GM19239 (cell line): ENCODE measurements around the gene ANKAR.
"Not testable (repeated sequence)": the region's sequence is repeated elsewhere in the genome, so short reads cannot be mapped to it uniquely, and the experiment has no call there.

Experiments used
- DNase-seq: peaks from one replicate; pipeline ENCODE4 v3.0.0; 2011; ENCODE audit warnings: low spot score; ENCODE audit not compliant: insufficient read length
- FAIRE-seq: peaks from 2 replicates; lab custom pipeline; 2011; peaks lifted over from hg19 to GRCh38; lab: Jason Lieb, UNC

Gene ANKAR

DNA sequence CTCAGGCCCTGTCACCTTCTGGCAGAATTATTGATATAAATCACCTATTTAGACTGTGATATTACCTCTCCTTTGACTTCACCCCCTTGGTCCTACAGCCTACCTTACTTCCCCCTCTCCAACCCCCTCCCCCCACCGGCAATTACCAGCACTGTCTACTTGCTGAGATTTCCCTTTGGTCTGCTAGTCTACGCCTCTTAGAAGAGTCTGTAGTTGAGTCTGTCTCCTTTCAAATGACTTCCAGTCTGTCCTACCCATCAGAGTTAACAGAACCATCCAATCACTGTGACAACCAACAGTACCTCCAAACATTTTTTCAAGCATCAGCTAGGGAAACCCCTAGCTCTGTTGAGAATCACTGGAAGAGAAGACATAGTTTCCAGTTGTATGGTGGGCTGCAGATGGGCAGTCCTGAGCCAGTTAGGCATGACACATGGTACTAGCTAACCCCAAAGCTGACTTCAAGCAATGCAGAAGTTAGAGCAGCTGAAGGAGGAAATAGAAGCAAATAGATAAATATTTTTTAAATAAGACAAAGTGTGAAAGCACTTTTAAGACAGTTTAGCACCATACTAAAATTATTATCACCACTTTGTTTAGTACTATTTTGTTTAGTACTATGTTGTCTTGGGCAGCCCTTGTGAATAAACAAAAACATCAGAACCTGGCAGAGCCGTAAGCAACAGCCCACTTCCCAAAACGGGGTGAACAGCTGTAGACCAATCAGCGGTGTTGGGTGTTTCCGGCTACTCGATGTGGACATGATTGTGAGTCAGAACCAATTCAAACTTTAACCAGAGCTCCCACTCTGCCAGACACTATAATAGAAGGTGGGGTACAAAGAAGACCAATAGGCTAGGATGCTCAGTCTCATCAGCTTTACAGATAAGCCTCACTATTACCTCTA is 15.9 kb upstream of the ANKAR start:
- FAIRE-seq, result no peak
- DNase-seq, result no peak

DNA sequence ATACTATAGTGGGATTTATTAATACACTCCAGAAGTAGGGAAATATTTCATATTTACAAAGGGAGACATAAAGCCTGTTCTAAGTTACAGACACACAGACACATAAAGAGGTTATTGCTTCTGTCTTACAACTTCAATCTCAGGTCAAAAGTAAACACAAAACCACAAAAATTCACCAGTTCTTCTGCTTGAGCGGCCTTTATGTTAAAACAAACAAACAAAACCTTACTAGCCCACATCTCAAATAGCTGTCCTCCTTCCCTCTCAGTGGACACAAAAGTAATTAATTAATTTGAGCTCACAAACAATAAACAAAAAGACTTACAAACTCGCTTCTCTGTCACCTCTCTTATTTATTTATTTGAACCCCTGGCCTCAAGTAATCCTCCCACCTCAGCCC is 14.7 kb upstream of the ANKAR start:
- FAIRE-seq, result no peak
- no peak for DNase-seq

DNA sequence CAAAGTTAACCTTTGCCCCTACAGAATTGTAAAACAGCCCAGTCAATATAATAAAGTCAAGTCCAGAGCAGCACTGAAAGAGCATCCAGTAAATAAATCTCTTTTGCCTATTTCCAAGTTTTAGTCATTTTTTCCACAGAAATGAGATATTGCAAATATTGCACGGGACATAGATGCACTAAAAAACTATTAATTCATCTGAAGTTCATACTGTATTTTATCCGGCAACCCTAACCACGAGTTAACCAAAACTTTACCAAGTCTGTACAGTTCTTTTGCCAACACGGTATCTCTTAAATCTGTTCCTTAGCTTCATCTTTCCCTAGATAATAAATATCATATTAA is 13.7 kb upstream of the ANKAR start:
- no peak for FAIRE-seq

DNA sequence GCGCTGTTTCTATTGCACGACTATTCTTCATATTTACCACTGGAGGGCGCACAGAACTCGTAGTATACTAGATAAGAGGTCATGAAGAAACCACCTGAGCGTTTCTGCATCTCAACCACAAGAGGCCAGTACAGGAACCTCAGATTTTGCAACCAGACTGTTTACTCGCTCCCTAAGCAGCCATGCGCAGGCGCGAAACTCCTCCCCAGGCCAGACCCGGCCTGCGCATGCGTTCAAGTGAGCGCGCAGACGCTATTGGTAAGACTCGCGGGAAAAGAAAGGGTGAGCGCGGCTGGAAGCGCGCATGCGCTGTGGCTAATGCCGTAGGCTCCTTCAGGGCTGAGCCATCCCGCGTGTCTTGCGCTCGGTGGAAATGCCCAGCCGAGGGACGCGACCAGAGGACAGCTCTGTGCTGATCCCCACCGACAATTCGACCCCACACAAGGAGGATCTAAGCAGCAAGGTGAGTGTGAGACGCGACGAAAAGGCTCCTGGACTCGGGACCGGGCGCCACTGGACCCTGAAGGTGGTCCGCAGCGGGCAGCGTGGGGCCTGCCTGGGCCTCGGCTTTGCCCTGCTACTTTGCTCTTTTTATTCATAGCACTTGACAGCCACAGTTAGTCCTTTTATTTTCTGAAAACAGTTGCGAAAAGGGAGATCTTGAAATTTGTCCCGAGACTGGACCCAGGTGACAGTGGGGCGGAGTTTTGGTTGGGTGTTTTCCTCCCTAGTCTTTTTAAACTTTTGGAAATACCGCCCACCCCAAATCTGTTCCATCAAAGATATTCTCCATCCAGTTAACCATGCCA is 13.1 kb upstream of the ANKAR start, which contains the start of gene ASNSD1:
Gene ASNSD1 (plus strand): TSS at position 312 of the 809 bp plus-strand sequence. CDS start 4,674 bp downstream, outside the sequence.
- DNase-seq (peak; percentile 72), FAIRE-seq (peak; percentile 100)

More for the DNA sequence above, 13.7 kb upstream of the ANKAR start:
- DNase-seq, result no peak

DNA sequence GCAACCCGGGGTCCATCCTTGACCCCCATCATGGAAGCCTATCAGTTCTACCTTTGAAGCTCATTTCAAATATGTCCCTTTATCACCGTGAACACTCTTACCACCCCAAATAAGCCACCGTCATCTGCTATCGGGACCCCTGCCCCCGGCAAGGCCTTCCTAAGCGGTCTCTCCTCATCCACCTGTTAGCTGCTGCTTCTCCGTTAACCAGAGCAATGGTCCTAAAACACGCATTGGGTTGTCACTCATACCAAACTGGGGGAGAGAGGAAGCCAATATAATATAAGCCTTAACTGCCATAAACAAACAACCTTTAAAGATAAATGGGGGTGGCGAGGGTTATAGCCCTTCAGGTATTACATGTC is 12.5 kb upstream of the ANKAR start:
- no peak for FAIRE-seq
- no peak for DNase-seq

DNA sequence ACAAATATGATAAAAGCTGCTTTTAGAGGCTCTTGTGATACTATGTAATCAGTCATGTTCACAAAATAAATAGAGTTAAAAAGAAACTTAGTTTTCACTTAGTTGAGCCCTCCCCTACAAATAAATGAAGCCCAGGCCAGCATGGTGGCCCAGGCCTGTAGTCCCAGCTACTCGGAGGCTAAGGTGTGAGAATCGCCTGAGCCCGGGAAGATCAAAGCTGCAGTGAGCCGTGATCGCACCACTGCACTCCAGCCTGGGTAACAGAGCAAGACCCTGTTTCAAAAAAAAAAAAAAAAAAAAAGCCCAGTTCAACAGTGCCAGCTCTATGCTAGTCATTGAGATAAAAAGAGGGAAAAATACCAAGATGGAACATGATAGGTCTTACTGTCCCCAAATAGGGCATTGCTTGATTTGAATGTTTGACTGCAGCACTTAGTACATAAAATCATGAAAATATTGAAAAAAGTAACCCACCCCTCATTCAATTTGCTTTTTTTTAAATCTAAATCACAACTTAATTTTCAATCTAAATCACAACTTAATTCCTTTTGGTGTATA is 11.7 kb upstream of the ANKAR start:
- no peak for FAIRE-seq
- DNase-seq, result no peak

DNA sequence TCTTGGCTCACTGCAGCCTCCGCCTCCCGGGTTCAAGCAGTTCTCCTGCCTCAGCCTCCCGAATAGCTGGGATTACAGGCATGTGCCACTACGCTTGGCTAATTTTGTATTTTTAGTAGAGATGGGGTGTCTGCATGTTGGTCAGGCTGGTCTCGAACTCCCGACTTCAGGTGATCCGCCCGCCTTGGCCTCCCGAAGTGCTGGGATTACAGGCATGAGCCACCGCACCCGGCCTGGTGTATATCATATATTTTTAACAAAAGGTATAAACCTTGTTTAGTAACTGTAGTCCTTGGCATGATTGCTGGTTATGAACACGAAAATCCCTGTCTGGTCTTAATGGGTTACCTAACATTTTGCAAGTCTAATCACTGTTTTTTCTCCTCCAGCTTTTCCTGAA is 11.2 kb upstream of the ANKAR start:
- FAIRE-seq, DNase-seq: not testable (repeated sequence)

DNA sequence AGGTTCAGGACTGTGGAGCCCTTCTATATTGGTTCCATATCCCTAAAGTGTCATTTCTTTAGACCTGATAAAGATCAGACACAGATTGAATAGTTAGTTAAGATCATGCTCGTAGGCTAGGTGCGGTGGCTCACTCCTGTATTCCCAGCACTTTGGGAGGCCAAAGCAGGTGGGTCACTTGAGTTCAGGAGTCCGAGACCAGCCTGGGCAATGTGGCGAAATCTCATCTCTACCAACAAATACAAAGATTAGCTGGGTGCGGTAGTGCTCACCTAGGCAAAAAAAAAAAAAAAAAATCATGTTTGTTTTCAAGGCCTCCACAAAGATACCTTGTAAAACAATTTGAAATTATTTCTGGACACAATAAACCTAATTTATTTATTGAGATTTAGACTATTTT is 4.6 kb upstream of the ANKAR start:
- FAIRE-seq, result no peak
- no peak for DNase-seq

DNA sequence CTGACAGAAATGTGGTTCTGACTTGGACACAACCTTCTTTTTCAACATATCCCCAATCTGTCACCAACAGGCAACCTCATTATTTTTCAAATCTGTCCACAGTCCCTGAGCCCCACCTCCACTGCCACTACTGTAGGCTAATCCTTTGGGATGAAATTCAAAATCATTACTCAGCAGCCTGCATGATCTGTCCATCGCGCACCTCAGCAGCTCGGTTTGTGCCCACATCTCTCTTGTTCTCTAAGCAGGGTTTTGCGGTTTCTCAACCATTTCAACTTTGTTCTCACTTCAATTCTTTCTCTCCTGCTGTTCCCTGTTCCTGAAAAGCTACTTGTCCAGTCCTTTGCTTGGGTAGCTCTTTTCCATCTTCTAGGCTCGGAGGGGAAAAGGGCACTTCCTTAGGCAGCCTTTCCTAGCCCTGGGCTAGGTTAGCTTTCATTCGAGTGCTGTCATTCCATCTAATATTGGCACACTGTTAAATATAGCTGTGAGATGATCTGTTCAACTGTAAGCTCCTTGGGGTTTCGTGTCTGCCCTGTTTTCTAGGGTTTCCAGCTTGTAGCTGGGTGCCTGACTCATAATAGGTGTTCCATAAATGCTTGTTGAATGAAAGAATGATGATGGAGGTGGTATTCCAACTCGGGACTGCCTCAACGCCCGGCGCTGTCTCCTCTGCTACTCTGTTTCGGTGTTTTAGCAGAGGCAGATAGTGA is 653 bp upstream of the ANKAR start:
- FAIRE-seq (peak; percentile 42), DNase-seq (no peak)

DNA sequence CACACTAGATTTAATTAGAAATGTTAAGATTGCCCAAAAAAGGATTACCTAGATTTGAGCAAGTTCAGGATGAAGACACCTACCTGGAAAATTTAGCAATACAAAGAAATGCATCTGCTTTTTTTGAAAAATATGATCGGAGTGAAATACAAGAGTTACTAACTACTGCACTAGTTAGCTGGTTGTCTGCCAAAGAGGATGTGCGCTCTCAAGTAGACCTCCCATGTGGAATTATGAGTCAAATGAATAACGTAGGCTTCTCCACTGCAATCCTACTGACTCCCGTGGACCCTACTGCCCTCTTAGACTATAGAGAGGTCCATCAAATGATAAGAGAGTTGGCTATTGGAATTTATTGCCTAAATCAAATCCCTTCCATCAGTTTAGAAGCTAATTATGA is 2.0 kb downstream of the ANKAR start:
- DNase-seq, result no peak
- no peak for FAIRE-seq

DNA sequence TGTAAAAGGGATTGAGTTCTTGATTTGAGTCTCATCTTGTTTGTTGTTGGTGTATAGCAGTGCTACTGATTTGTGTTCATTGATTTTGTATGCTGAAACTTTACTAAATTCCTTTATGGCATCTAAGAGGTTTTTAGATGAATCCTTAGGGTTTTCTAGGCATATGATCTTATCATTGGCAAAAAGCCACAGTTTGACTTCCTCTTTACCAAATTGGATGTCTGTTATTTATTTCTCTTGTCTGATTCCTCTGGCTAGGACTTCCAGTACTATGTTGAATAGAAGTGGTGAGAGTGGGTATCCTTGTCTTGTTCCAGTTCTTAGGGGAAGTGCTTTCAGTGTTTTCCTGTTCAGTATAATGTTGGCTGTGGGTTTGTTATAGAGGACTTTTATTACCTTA is 4.8 kb downstream of the ANKAR start:
- FAIRE-seq, result no peak
- no peak for DNase-seq

DNA sequence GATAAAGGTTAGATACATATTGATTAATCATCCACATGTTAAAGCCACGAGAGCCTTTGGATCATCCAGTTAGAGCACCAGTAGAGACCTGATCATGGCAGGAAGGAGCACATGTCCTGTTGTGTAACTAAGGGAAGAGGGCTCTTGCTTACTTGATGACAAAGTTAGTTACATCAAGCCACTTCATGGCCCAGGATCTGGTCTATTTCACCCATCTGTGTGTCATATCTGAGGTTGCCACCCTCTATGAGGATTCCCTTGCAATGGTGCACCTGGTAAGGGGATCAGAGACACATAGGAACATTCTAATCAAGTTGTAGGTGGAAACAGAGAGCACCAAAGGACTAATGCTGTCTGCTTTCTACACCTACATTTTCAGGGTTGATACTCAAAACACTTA is 6.7 kb downstream of the ANKAR start:
- no peak for DNase-seq

DNA sequence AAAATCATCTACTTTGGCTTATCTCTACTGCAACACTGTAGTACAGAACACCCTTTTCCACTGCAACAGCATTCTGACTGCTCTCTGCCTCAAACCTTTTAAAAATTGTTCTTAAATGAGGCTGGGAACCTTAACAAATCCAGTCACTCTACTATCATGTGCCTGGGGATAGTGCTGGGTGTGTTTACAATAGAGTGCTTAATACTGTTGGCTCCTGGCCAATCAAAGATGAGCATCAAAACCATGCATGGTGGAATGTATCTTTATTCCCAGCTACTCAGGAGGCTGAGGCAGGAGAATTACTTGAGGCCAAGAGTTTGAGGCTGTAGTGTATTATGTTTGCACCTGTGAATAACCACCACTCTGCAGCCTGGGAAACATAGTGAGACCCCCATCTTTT is 7.4 kb downstream of the ANKAR start:
- FAIRE-seq (no peak), DNase-seq (no peak)

More for the DNA sequence above, 6.7 kb downstream of the ANKAR start:
- no peak for FAIRE-seq

DNA sequence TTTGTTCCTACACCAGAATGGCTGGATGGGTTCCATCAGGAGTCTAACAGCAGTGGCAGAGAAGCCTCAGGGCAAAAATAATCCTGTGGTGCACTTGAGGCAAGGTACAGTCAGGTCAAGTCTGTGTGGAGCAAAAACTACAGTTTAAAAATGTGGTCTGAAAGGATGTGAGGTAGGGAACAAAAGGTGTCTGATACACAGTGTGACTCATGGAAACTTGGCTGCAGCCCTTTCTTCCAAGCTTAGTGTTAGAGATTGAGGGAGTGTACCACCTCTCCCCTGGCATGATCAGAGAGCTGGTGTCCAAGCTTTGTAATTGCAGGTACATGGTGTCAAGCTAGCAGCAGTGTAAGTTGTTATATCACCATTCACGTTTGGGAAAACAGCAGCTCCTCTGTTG is 8.9 kb downstream of the ANKAR start:
- FAIRE-seq (no peak), DNase-seq (no peak)

DNA sequence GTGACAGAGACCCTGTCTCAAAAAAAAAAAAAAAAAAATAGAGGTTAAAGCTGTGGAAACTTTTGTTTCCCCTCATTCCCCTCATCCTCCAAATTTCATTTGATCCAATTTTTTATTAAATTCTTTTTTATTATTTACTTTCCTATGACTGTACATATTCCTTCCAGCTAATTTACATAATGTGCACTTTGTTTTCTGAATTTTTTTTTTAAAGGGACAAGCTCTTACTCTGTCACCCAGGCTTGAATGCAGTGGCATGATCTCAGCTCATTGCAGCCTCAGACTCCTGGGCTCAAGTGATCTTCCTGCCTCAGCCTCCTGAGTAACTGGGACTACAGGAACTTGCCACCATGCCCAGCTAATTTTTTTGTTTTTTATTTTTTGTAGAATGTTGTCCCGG is 10.3 kb downstream of the ANKAR start:
- no peak for FAIRE-seq
- DNase-seq, result no peak

DNA sequence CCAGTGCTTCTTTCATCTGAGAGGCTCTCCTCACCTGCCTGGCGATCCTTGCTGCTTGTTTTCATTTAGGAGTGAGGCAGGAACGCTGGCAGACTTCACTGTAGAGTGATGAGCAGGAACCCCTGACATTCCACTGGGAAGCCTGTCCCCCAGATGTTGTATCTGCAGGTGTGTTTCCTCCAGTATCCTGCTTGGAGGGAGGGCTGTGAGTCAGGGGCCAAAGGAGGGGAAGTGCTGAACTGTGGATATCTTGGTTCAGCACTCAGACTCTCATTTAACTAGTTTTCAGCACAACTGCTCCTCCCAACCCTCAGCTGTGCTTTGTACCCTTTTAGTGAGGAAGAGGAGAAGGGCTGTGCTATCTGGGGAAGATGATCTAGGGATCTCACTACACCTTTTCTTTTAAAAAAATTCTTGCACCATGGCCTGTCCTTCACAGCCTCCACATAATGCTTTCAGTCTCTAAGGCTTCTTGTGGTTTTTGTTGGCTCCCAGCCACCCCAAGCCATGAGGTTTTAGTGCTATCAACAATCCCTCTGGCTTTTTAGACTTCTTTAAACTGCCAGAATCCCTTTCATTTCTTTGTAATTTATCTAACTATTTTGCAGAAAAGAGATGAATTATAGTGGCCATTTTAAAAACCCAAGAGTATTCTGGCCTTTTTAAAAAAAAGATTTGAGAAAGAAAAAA is 11.2 kb downstream of the ANKAR start:
- FAIRE-seq, result peak; percentile 55
- DNase-seq, result no peak

DNA sequence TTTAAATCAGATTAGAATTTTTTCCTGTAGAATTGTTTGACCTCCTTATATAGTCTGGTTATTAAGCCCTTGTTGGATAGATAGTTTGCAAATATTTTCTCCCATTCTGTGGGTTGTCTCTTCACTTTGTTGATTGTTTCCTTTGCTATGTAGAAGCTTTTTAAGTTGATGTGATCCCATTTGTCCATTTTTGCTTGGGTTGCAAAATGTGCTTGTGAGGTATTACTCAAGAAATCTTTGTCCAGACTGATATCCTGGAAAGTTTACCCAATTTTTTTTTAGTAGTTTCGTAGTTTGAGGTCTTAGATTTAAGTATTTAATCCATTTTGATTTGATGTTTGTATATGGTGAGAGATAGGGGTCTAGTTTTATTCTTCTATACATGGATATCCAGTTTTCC is 13.3 kb downstream of the ANKAR start:
- not testable (repeated sequence) for FAIRE-seq, DNase-seq

DNA sequence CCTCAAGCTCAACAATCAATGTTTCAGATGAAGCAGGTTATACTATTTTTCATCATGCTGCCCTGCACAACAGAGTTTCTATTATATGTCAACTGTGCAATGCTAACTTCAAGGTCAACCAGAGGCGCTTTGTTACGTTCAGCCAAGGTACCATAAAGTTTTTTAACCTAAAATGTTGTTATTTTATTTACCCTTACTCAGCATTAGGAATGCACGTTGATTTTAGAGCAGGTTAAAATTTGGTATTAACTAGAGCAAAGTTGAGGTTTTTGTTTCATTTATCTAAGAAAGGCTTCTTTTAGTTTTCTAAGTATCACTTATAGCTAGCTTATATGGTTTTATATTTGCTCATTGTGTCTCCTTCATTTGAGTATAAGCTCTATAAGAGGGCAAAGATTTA is 21.8 kb downstream of the ANKAR start:
- FAIRE-seq, result no peak
- DNase-seq, result no peak

DNA sequence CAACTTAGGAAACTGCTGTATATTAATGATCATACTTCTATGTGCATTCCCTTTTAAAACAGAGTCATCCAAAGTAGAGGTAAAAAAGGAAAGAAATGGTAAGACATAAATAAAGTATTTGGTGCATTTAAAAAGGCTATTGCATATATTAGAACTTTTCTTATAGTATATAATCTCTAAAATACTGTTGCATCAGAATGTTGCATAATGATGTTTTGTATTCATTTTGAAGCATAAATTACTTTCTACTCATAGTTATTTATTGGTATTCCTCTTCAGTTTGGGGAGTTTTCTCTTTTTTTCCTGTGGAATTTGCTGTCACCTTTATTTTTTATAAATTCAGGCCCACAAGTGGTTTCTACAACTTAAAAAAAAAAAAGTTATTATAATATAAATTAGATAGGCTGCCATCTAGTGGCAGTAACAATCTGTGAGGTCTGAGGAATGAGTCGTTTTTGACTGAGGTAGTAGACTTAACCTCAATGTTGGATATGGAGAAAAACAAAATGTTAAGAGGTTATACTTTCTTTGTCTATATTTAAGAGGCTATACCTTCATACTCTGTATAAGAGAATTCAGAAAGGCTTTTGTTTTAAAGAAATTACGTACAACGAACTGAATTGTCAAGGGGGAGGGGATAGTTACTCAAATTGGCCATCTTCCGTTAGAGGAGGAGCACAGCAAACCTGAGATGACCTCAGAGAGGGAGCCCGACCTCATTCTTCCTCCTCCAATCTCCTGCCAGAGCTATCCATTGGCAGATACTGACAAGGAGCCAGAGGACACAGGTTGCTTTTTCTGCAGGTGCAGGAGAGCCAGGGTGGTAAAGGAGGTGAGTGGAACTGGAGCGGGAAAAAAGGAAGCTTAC is 23.8 kb downstream of the ANKAR start:
- no peak for DNase-seq
- FAIRE-seq, result peak; percentile 40
